ENCODE data around the gene SP1. TPM values are rescaled to one million over a fixed set of nuclear protein-coding genes. Genes with fewer than 3 reads are reported as not detected.

SP1 gene
- total and polyA plus RNA-seq, 2 of the 4 experiments (the other 2 are of a cell fraction), result 19.7 to 53.6 TPM

DNA sequence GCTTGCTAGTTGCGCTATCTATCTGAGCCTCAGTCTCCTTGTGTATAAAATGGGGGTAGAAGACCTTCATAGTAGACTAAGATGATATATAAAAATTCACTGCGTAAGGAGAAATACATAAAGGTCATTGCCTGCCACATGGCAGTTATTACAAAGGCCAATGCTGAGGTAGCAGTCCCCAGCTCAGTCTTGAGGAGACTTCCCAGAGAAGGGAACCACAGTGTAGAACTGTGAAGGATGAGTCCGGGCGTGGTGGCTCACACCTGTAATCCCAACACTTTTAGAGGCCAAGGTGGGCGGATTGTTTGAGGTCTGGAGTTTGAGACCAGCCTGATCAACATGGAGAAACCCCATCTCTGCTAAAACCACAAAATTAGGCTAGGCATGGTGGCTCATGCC lies 26.7 kb upstream of the SP1 start:
- no peak overlapping the region for H2BK120ac ChIP-seq (ENCODE audit: low read depth, low read length)
- H3K27me3 ChIP-seq (ENCODE audit: control insufficient read depth, insufficient read depth, low read length), result no peaks in the 10 kb centered on the region
- no peaks in the 10 kb centered on the region for H4K20me1 ChIP-seq (ENCODE audit: insufficient read depth, low read length)
- no peak overlapping the region for H3K14ac ChIP-seq (replicated peaks; ENCODE audit: low read depth, low read length)
- H3K9ac ChIP-seq (ENCODE audit: low read depth, low read length), result no peak overlapping the region
- H3K9me1 ChIP-seq (ENCODE audit: insufficient read depth, low read length), result no peaks in the 10 kb centered on the region
- no peak overlapping the region for H3K56ac ChIP-seq (ENCODE audit: extremely low read depth, insufficient read depth, low read length)
- dilution Hi-C loops (cut with HindIII; ENCODE audit: low sequenced_read_pairs, unreplicated experiment) (no loop called here), in situ Hi-C loops (cut with MboI; ENCODE audit: low sequenced_read_pairs) (no loop called here), intact Hi-C loops (cut with micrococcal nuclease) (loop anchor here (2.0 kb wide), 1 partner anchor 156 kb away; no protein-coding TSS in a partner anchor)
- CTCF ChIA-PET, result interaction anchor here (0.6 to 4.1 kb wide), 5 partner anchors 36 to 174 kb away, joined by 3 to 40 read pairs (median 5); partner anchors contain the start of gene AMHR2
- no peak overlapping the region for H2AK9ac ChIP-seq (replicated peaks; ENCODE audit: low read depth, low read length, poor library complexity)
- H3K4me1 ChIP-seq (ENCODE audit: control insufficient read depth, insufficient read depth, low read length), result no peaks in the 10 kb centered on the region
- no peak for ATAC-seq (ENCODE audit: low read depth)
- POLR2A ChIA-PET (ENCODE audit: unreplicated experiment), result no interaction called here
- H3K27ac ChIP-seq (ENCODE audit: insufficient read depth, low read length), result no peak overlapping the region
- WGBS, 2 experiments (ENCODE audit: extremely low coverage in 2 of 2, insufficient read length in 1 of 2), result 80% methylated on average over 1 of the region's 5 CpGs; no CpG with 5 or more reads in 1 of the 2 experiments
- H3K18ac ChIP-seq (ENCODE audit: low read depth, low read length), result no peak overlapping the region
- no peak overlapping the region for H4K5ac ChIP-seq (ENCODE audit: low read depth, low read length)
- no peak overlapping the region for H3K4me2 ChIP-seq (ENCODE audit: low read depth, low read length)
- H2BK5ac ChIP-seq (ENCODE audit: low read depth, low read length, poor library complexity, severe bottlenecking), result no peak overlapping the region
- no TSS peak for BruUV-seq (replicated peaks)
- H2AFZ ChIP-seq (replicated peaks; ENCODE audit: low read length, poor library complexity), result no peak overlapping the region
- no peaks in the 10 kb centered on the region for H3K9me3 ChIP-seq (ENCODE audit: control insufficient read depth, insufficient read depth, low read length)
- H3K4ac ChIP-seq (ENCODE audit: low read depth, low read length), result no peak overlapping the region
- H3K36me3 ChIP-seq (ENCODE audit: control insufficient read depth, insufficient read depth, low read length), result no peaks in the 10 kb centered on the region
- H3K79me1 ChIP-seq (ENCODE audit: low read depth in 1 of 2, low read length in 2 of 2), result no peaks in the 10 kb centered on the region
- TF ChIP-seq CHD1 (IDR thresholded peaks at IDR 0.05; ENCODE audit: low read depth, low read length), result no peak
- TF ChIP-seq RAD21 (IDR thresholded peaks at IDR 0.05; ENCODE audit: low read length), result no peak
- no peak for TF ChIP-seq POLR2A (IDR thresholded peaks at IDR 0.05; ENCODE audit: low read depth, low read length)
- no peak for TF ChIP-seq MAFK (IDR thresholded peaks at IDR 0.05; ENCODE audit: low read depth, low read length)
- no peak for TF ChIP-seq RFX5 (IDR thresholded peaks at IDR 0.05; ENCODE audit: low read depth, low read length)
- TF ChIP-seq, protein P1, sequence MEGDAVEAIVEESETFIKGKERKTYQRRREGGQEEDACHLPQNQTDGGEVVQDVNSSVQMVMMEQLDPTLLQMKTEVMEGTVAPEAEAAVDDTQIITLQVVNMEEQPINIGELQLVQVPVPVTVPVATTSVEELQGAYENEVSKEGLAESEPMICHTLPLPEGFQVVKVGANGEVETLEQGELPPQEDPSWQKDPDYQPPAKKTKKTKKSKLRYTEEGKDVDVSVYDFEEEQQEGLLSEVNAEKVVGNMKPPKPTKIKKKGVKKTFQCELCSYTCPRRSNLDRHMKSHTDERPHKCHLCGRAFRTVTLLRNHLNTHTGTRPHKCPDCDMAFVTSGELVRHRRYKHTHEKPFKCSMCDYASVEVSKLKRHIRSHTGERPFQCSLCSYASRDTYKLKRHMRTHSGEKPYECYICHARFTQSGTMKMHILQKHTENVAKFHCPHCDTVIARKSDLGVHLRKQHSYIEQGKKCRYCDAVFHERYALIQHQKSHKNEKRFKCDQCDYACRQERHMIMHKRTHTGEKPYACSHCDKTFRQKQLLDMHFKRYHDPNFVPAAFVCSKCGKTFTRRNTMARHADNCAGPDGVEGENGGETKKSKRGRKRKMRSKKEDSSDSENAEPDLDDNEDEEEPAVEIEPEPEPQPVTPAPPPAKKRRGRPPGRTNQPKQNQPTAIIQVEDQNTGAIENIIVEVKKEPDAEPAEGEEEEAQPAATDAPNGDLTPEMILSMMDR (conservative IDR thresholded peaks at IDR 0.05; ENCODE audit: low read depth, low read length), result no peak
- no peak for TF ChIP-seq RCOR1 (IDR thresholded peaks at IDR 0.05; ENCODE audit: insufficient replicate concordance, low read length)
- TF ChIP-seq, protein P2, sequence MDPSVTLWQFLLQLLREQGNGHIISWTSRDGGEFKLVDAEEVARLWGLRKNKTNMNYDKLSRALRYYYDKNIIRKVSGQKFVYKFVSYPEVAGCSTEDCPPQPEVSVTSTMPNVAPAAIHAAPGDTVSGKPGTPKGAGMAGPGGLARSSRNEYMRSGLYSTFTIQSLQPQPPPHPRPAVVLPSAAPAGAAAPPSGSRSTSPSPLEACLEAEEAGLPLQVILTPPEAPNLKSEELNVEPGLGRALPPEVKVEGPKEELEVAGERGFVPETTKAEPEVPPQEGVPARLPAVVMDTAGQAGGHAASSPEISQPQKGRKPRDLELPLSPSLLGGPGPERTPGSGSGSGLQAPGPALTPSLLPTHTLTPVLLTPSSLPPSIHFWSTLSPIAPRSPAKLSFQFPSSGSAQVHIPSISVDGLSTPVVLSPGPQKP (IDR thresholded peaks at IDR 0.05; ENCODE audit: borderline replicate concordance, low read depth, low read length), result no peak
- TF ChIP-seq BHLHE40 (IDR thresholded peaks at IDR 0.05; ENCODE audit: low read depth, low read length), result no peak
- TF ChIP-seq, protein P3, sequence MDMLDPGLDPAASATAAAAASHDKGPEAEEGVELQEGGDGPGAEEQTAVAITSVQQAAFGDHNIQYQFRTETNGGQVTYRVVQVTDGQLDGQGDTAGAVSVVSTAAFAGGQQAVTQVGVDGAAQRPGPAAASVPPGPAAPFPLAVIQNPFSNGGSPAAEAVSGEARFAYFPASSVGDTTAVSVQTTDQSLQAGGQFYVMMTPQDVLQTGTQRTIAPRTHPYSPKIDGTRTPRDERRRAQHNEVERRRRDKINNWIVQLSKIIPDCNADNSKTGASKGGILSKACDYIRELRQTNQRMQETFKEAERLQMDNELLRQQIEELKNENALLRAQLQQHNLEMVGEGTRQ (IDR thresholded peaks at IDR 0.05; ENCODE audit: low read depth, low read length), result no peak
- no peak for TF ChIP-seq MXI1 (IDR thresholded peaks at IDR 0.05; ENCODE audit: borderline replicate concordance, low read depth, low read length)
- no peak for TF ChIP-seq CEBPB (IDR thresholded peaks at IDR 0.05; ENCODE audit: low read depth, low read length)
- no peak for TF ChIP-seq MAZ (IDR thresholded peaks at IDR 0.05; ENCODE audit: borderline replicate concordance, low read depth, low read length)
- no peak for TF ChIP-seq SMC3 (IDR thresholded peaks at IDR 0.05; ENCODE audit: low read depth, low read length)
- TF ChIP-seq NFE2L2 (IDR thresholded peaks at IDR 0.05; ENCODE audit: low read depth, low read length), result no peak
- no peak for TF ChIP-seq FOS (IDR thresholded peaks at IDR 0.05; ENCODE audit: low read depth, low read length)
- H2BK15ac ChIP-seq (ENCODE audit: low read depth, low read length), result no peak overlapping the region
- H4K8ac ChIP-seq (ENCODE audit: low read depth in 2 of 2, low read length in 2 of 2), result peak overlapping the region in 1 of 2 experiments; percentile 13; a peak in 1 of 4 replicates
- H3K23ac ChIP-seq (ENCODE audit: low read depth, low read length), result no peak overlapping the region
- no peak for DNase-seq
- no peak overlapping the region for H2AK5ac ChIP-seq (ENCODE audit: low read depth, low read length)
- no peak overlapping the region for H3K4me3 ChIP-seq (ENCODE audit: insufficient read depth, low read depth, low read length)
- no peak overlapping the region for H4K91ac ChIP-seq (ENCODE audit: insufficient read depth, low read depth, low read length)
- H2BK20ac ChIP-seq (ENCODE audit: low read depth, low read length), result no peak overlapping the region

All from IMR-90 (cell line).